AG20443 (cell line): ENCODE results near the gene RSPH3.

Experiments used
- DNase-seq: peaks from one replicate; pipeline ENCODE4 v3.0.0; 2012; ENCODE audit warnings: low spot score, mixed read lengths

Gene RSPH3

DNA sequence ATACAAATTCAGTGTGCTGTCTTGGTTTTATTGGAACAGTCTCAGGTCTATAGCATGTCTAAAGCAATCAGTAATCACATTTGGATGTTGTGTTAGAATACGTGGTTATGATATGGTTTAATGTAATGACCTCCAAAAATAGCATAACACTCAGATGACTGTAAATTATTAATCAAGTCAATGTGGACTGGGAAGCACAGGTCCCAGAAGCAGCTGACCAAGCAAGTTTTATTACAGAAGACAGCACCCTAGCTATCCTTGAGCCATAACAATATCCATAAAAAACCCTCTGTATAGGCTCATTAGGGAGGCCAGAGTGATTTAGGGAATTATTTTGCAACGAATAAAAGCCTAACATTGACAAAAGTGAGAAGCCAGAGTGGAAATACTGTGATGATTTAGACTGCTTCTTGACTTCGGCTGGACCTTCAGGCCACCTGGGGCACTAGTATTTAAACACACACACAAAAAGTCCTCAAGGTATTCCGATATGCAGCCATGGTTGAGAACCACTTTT is 66.9 kb downstream of the RSPH3 start:
- no peak for DNase-seq

DNA sequence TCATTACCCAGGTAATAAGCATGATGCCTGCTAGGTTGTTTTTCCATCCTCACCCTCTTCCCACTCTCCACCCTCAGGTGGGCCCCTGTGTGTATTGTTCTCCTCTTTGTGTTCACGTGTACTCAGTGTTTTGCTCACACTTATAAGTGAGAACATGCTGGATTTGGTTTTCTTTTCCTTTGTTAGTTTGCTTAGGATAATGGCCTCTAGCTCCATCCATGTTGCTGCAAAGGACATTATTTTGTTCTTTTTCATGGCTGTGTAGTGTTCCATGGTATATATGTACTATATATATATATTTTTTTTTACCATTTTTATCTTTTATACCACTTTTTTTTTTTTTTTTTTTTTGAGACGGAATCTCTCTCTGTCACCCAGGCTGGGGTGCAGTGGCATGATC is 71.9 kb downstream of the RSPH3 start:
- no peak for DNase-seq

GRCh38 chr6:158926414-158926813 is 73.6 kb downstream of the RSPH3 start:
- DNase-seq = no peak

DNA sequence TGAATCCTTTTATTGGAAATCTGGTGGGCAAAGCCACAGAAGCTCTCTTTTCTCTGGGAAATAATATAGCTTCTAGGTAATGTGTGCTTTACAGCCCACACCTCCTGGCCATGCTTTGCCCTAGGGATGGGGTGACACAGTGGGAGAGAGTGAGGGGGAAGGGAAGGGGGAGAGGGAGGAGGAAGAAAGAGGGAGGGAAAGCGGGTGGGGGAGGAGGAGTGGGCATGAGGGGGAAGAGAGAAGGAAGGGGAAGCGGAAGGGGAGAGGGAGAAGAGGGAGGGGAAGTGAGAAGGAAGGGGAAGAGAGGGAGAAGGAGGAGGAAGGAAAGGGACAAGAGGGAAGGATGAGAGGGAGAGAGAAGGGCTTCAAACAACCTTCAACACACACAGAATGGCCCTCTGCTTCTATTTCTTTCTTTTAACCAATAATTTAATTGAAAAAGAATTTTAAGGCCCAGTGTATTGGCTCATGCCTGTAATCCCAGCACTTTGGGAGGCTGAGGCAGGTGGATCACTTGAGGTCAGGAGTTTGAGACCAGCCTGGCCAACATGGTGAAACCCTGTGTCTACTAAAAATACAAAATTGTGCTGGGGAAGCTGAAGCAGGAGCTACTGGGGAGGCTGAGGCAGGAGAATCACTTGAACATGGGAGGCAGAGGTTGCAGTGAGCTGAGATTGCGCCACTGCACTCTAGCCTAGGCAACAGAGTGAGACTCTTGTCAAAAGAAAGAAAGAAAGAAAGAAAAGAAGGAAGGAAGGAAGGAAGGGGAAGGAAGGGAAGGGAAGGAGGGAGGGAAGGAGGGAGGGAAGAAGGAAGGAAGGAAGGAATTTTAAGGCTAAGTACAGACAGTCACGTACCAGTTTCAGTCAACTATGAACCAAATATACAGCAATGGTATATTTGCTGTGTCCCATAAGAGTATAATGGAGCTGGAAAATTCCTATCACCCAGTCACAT is 75.2 kb downstream of the RSPH3 start:
- DNase-seq = no peak

DNA sequence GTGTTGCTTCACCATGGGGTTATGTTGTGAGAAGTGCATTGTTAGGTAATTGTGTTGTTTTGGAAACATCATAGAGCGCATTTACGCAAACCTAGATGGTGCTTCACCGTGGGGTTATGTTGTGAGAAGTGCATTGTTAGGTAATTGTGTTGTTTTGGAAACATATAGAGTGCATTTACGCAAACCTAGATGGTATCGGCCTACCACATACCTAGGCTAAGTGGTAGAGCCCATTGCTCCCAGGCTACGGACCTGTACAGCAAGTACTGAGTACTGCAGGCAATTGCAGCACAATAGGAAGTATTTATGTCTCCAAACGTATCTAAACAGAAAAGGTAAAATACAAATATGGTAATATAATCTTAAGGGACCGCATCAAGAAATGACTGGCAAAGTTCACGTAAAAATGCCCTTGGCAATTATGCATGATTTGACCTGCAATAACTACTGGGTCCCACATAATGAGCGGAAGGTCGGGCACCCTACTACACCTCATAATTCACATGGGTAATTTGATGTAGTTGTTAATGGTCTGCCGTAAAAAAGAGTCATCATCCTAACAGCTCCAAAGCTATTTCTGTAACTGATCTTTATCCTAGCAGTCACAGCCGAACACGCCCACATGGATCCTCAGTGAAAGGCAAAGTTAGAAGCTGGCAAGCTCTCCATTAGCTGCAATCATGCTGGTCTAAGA is 76.0 kb downstream of the RSPH3 start:
- DNase-seq = no peak
